ENCODE data around the gene MUL1. TPM values are rescaled to one million over a fixed set of nuclear protein-coding genes. Genes with fewer than 3 reads are reported as not detected.

Gene MUL1
- total RNA-seq, 1 experiment from 2014 or later: 24.7 TPM

DNA sequence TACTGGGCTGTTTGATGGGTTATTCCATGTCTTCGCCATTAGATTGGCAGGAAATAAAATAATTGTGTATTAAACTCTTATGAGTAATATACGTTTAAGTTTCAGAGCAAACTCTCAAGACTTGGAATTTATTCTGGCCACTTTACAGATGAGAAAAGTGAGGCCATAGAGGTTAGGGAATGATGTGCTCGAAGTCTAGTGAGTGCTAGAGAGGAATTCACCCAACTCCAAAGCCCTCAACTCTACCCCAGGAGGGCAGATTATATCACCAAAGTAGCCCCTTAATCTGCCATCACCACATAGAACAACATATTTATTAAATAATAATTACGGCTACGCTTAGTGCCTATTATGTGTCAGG lies 440 bp upstream of the MUL1 start:
- TF ChIP-seq SIN3A (IDR thresholded peaks at IDR 0.05; ENCODE audit: low read depth) (no peak), ZFX (IDR thresholded peaks at IDR 0.05) (no peak), JUND (IDR thresholded peaks at IDR 0.05) (no peak), EZH2phosphoT487 (IDR thresholded peaks at IDR 0.05; ENCODE audit: borderline replicate concordance) (no peak), RAD21 (IDR thresholded peaks at IDR 0.05; ENCODE audit: low read depth) (no peak), EZH2 (IDR thresholded peaks at IDR 0.05) (no peak), SRF (IDR thresholded peaks at IDR 0.05; ENCODE audit: low read depth) (no peak)
- TF ChIP-seq, protein P1, sequence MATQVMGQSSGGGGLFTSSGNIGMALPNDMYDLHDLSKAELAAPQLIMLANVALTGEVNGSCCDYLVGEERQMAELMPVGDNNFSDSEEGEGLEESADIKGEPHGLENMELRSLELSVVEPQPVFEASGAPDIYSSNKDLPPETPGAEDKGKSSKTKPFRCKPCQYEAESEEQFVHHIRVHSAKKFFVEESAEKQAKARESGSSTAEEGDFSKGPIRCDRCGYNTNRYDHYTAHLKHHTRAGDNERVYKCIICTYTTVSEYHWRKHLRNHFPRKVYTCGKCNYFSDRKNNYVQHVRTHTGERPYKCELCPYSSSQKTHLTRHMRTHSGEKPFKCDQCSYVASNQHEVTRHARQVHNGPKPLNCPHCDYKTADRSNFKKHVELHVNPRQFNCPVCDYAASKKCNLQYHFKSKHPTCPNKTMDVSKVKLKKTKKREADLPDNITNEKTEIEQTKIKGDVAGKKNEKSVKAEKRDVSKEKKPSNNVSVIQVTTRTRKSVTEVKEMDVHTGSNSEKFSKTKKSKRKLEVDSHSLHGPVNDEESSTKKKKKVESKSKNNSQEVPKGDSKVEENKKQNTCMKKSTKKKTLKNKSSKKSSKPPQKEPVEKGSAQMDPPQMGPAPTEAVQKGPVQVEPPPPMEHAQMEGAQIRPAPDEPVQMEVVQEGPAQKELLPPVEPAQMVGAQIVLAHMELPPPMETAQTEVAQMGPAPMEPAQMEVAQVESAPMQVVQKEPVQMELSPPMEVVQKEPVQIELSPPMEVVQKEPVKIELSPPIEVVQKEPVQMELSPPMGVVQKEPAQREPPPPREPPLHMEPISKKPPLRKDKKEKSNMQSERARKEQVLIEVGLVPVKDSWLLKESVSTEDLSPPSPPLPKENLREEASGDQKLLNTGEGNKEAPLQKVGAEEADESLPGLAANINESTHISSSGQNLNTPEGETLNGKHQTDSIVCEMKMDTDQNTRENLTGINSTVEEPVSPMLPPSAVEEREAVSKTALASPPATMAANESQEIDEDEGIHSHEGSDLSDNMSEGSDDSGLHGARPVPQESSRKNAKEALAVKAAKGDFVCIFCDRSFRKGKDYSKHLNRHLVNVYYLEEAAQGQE (IDR thresholded peaks at IDR 0.05; ENCODE audit: low read depth): no peak
- TF ChIP-seq, protein P2, sequence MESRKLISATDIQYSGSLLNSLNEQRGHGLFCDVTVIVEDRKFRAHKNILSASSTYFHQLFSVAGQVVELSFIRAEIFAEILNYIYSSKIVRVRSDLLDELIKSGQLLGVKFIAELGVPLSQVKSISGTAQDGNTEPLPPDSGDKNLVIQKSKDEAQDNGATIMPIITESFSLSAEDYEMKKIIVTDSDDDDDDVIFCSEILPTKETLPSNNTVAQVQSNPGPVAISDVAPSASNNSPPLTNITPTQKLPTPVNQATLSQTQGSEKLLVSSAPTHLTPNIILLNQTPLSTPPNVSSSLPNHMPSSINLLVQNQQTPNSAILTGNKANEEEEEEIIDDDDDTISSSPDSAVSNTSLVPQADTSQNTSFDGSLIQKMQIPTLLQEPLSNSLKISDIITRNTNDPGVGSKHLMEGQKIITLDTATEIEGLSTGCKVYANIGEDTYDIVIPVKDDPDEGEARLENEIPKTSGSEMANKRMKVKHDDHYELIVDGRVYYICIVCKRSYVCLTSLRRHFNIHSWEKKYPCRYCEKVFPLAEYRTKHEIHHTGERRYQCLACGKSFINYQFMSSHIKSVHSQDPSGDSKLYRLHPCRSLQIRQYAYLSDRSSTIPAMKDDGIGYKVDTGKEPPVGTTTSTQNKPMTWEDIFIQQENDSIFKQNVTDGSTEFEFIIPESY (IDR thresholded peaks at IDR 0.05; ENCODE audit: extremely low read depth, insufficient replicate concordance, low read length): no peak
- H3K4me2 ChIP-seq (ENCODE audit: low read length): peak overlapping the region; percentile 96
- peaks cover 45% of the 10 kb centered on the region for H3K79me2 ChIP-seq (ENCODE audit: insufficient read depth, low read length)
- H3K27ac ChIP-seq (ENCODE audit: low read depth, low read length): no peak overlapping the region; the same call in 1 of the 2 replicates
- peak overlapping the region; percentile 92 for H3K9ac ChIP-seq (ENCODE audit: low read length)
- ChIA-PET POLR2A (no interaction called here), RAD21 (ENCODE audit: low non-redundant PET in 1 of 2, low total read pairs in 2 of 2, uncharacterized antibody in 2 of 2, unreplicated experiment in 2 of 2) (no interaction called here), CTCF (interaction anchor here (1.1 to 1.7 kb wide), 2 partner anchors 13 to 126 kb away, joined by 3 to 4 read pairs; no protein-coding TSS in a partner anchor)
- H3K4me3 ChIP-seq (replicated peaks in 1 of 2; ENCODE audit: low read depth in 1 of 2, low read length in 2 of 2): peak overlapping the region; percentile 97 to 100
- ATAC-seq (no peak), DNase-seq (ENCODE audit: low read depth, low spot score) (no peak)
- intact Hi-C loops (cut with micrococcal nuclease): no loop called here
- no peaks in the 10 kb centered on the region for H3K27me3 ChIP-seq (ENCODE audit: insufficient read depth, low read length)
- H3K9me3 ChIP-seq (ENCODE audit: control insufficient read depth in 1 of 2, insufficient read depth in 1 of 2, low read depth in 1 of 2, low read length in 2 of 2): no peaks in the 10 kb centered on the region
- H3K36me3 ChIP-seq (ENCODE audit: control insufficient read depth in 1 of 2, insufficient read depth in 2 of 2, low read length in 2 of 2): peaks cover 5 to 16% of the 10 kb centered on the region in 2 experiments; a peak in 3 of 4 replicates
- H3K9me2 ChIP-seq (ENCODE audit: insufficient read depth): no peaks in the 10 kb centered on the region
- no peak overlapping the region for H2AFZ ChIP-seq (ENCODE audit: low read depth, low read length, poor library complexity, severe bottlenecking)
- BruUV-seq (replicated peaks): TSS peak; percentile 91
- H4K20me1 ChIP-seq (ENCODE audit: insufficient read depth): no peaks in the 10 kb centered on the region
- H3K4me1 ChIP-seq (ENCODE audit: control insufficient read depth in 1 of 2, insufficient read depth in 2 of 2, low read length in 2 of 2): peaks cover 13 to 20% of the 10 kb centered on the region in 2 experiments
